GM21367 (cell line): ENCODE results near the gene ACCSL.

ENCODE experiments used
- ATAC-seq: cut with Tn5 transposase; IDR thresholded peaks from one replicate; pipeline ENCODE4 v1.9.1; 2021; ENCODE audit not compliant: unreplicated experiment

Gene ACCSL

GRCh38 chr11:44017443-44018126 is 30.2 kb upstream of the ACCSL start:
- ATAC-seq = no peak

DNA sequence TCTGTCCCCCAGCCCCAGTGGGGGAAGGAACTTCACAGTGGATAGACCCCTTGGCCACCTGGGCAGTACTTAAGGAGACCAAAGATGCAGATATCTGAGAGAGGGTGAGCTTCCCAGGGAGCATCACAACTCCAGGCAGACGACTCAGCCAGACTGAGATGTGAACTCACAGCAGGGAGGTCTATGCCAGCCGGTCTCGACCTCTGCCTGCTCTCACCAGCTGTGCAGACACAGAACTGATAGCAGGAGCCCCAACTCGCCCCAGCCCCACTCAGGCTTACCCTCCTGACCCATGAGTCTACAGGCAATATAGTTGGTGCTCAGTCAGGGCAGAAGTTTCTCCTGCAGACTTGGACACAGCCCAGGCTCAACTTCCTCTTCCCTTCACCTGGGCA is 29.7 kb upstream of the ACCSL start:
- no peak for ATAC-seq

DNA sequence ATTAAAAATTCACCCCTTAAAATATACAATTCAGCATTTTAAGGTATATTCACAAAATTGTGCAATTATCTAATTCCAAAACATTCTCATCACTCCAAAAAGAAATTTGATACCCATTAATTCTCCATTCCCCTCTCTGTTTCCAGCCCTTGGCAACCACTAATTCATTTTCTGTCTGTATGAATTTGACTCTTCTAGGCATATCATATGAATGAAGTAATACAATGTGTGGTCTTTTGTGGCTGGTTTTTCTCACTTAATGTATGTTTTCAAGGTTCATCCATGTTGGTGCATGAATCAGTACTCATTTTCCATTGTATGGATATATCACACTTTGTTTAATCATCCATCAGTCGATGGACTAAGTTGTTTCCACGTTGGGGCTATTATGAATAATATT is 29.0 kb upstream of the ACCSL start:
- no peak for ATAC-seq

DNA sequence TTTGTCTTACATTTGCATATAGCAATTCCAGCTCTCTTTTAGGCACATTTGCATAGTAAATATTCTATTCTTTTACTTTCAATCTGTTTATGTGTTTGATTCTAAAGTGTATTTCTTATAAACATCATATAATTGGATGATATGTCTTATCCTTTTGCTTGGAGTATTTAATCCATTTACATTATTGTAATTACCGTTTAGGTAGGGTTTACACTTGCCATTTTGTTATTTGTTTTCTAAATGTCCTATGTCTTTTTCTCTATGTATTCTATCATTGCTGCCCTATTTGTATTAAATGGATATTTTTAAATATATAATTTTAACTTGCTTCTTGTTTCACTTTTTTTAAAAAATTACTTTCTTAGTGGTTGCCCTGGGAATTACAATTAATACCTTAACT is 22.8 kb upstream of the ACCSL start:
- ATAC-seq = no peak

GRCh38 chr11:44025727-44026126 is 22.1 kb upstream of the ACCSL start:
- no peak for ATAC-seq

DNA sequence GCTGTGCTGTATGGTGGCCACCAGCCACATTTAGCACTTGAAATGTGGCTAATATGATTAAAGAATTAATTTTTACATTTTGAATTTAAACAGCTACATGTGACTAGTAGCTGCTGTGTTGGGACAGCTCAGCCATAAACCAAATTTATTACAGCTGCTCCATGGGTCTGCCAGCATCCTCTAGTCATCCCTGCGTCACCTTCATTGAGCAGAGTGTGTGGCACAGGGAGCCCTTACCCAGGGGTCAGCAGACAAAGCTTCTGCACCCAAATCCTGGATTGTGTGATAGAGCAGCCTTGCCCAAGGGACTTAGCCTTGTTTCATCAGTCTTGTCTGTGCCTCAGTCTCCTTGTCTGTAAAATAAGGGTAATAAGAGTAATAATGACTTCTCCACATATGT is 19.4 kb upstream of the ACCSL start:
- ATAC-seq = no peak

- ATAC-seq = no peak
These were observed 18.8 kb upstream of the ACCSL start for GRCh38 chr11:44028816-44029506.

DNA sequence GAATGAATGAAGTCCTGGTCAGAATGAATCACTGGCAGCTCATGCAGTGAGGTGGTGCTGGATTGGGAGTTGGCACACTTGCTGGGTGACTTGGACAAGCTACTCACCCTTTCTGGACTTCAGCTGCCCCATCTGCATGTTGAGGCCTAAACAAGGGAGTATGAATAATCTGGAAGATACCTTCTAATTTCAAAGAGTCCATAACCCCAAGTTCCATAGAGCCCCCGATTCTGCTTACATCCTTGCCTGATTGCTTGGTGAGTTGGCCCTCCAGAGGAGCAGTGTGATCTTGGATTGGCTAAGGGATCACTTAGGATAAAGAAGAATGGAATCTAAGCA is 18.3 kb upstream of the ACCSL start:
- ATAC-seq = no peak

DNA sequence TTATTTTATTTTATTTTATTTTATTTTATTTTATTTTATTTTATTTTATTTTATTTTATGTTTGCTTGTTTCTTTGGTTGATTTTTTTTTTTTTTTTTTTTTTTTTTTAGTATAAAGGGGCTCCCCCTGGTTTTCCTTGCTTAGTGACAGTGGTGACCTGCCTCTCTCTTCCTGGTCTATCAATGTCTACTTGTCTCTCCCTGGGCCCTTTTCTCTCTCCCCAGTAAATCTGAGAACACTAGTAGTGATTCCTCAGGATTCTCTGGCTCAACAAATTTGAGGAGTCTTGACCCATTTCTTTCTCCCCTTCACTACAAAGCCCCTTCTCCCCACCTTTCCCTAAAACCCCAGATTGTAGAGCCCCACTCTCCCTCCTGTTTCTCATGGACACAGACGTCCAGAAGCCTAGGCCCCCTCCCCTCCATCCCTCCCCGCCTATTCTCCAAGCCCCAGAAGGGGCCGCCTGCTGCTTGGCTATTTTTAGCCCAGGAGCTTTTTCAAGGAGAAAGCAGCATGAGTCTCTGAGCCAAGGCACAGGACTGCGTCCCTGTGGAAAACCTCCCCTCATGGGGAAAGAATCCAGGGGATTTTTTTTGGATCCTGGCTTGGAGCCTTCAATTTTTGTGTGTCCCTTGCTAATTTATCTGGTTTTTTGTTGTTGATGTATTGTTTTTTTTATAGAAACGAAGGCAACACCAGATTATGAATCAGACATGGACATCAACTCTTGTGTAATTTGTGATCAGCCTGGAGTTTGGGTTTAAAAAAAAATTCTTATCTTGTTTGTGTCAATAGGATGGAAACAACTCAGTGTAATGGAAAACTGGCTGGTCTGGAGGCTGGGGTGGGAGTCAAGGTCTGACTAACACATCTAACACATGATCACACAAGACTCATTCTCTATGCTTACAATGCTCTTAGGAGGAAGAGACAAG is 17.5 kb upstream of the ACCSL start:
- ATAC-seq = no peak

DNA sequence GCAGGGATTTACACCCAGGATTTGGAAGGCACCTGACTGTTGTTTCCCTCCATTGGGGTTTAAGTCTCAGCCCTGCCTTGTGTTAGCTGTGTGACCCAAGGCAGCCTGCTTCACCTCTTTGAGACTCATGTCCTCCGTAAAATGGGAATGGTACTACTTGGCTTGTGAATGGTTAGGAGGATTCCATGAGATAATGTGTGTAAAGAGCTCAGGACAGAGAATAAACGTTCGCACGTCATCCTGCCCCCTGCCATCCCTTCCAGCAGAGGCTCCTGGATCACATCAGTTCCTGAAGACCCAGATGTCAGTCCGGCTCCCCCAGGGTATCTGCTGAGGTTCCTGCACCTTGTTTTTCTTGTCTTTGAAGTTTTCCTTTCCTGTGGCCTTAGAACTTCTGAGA is 16.8 kb upstream of the ACCSL start:
- no peak for ATAC-seq

DNA sequence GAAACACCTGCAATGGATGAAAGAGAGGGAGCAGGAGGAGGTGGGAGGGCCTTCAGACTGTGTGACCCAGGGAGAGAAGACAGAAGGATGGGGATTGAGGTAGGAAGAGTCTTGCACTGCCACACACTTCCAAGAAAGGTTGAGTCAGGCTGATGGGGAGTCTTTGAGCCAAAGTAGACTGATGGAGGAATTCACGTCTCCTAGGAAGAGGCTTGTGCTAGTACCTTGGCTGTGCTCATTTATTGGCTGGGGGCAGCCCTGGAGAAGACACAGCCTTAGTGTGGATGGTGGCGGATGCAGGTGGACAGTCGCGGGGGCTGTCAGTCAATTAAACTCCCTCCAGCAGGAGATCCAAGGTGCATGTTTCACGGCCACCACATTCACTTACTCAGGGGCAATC is 16.2 kb upstream of the ACCSL start:
- no peak for ATAC-seq

- ATAC-seq = no peak
These were observed 15.3 kb upstream of the ACCSL start for GRCh38 chr11:44032299-44033085.

GRCh38 chr11:44033411-44033850 is 14.3 kb upstream of the ACCSL start:
- no peak for ATAC-seq

DNA sequence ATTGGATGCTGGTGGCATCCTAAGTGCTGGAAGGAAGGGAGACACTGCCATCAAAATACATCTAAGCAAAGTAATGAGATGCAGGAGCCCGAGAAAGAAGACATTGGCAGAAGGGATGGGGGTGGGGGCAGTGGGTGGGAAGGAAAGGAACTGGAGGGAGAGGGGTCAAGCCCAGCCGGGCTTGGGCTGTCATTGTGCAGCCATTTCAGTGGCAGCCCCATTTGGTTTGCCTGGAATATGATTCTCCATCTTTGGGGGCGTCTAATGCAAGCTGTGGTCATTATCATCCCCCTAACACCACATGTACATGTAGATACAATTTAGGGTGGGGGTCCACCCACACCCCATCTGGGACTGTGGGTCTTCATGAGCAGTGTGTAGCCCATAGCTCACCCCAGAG is 13.9 kb upstream of the ACCSL start:
- ATAC-seq = no peak

- ATAC-seq = no peak
These were observed 13.1 kb upstream of the ACCSL start for GRCh38 chr11:44034639-44035038.

GRCh38 chr11:44036811-44037657 is 10.7 kb upstream of the ACCSL start:
- ATAC-seq = peak; percentile 88

DNA sequence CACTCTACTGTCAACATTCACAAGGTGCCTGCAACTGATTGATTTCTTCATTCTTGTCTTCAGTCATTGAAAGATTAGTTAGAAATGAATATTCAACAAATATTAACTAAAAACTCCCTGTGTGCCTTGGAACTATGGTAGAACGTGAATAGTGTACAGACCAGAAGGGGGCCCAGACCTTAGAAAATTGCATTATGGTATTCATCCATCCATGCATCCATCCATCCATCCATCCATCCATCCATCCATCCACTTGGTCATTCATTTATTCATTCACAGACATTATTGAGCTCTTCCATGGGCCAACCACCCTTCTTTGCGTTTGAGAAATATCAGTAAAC is 10.2 kb upstream of the ACCSL start:
- ATAC-seq = no peak

- ATAC-seq = no peak
These were observed 4.6 kb upstream of the ACCSL start for GRCh38 chr11:44043157-44043556.

DNA sequence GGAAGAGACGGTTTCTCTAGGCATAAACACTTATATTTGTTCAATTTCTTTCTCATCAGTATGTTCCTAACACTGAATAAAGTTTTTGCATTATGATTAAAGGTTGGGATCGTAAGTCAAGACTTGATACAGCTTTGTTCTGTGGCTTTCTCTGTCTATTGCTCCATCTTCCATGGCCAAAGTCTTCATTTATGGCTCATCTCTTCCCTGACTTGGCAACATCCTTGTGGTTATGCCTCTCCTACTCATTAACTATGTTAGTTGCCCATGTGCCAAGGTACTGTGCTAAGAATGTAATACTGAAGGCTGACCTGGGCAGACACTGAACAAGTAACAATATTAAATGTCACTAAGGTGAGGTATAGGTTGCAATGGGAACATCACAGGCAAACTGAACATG is 1.6 kb upstream of the ACCSL start:
- ATAC-seq = no peak

DNA sequence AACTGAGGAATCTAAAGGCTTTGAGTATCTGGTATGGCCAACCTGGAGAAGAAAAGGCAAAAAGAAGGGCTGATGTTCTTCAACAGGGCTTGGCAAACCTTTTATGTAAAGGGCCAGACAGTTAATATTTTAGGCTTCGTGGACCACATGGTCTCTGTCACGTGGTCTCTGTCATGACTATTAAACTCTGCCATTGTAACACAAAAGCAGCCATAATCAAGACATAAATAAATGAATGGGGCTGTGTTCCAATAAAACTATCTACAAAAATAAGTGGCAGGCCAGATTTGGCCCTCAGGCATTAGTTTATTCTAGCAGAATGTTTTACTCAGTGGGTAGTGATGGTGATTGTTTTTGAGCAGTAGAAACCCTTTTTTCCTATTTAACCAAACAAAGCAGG is 483 bp upstream of the ACCSL start:
- ATAC-seq = no peak
